Stimulated activated CD4-positive, alpha-beta T cell treated with anti-CD3 and anti-CD28 coated beads, Interleukin-1b, Interleukin-23, amount 100 ng/mL, for 24 hours (primary cell): ENCODE results near the gene PPFIA1.

Experiments used
- DNase-seq, 4 experiments: peaks; one replicate each; pipeline ENCODE4 v3.0.0-alpha.2; 2020; ENCODE audit warnings: low read depth in 4 of 4, low spot score in 1 of 4

The PPFIA1 gene

GRCh38 chr11:70429724-70430521, 159.4 kb downstream of the PPFIA1 start:
- DNase-seq = no peak

- no peak for DNase-seq
Measured at GRCh38 chr11:70430671-70431574, 160.4 kb downstream of the PPFIA1 start.

- DNase-seq = no peak
Measured at GRCh38 chr11:70431611-70432010, 161.1 kb downstream of the PPFIA1 start.

GRCh38 chr11:70432065-70432464, 161.6 kb downstream of the PPFIA1 start:
- no peak for DNase-seq

- DNase-seq = no peak
Measured at GRCh38 chr11:70432580-70432979, 162.1 kb downstream of the PPFIA1 start.

- DNase-seq = no peak
Measured at GRCh38 chr11:70433038-70433437, 162.5 kb downstream of the PPFIA1 start.

- no peak for DNase-seq
Measured at GRCh38 chr11:70433526-70433925, 163.0 kb downstream of the PPFIA1 start.
